Muscle of leg (tissue), 11 donors: ENCODE measurements around the gene FMO1. TPM values are rescaled to one million over a fixed set of nuclear protein-coding genes. Genes with fewer than 3 reads are reported as not detected.
"Not testable (repeated sequence)": the region's sequence is repeated elsewhere in the genome, so short reads cannot be mapped to it uniquely, and the experiment has no call there.

Source experiments
- DNase-seq: peaks from one replicate; pipeline ENCODE4 v3.0.0; 2013
- H3K27ac ChIP-seq: one replicate; pipeline ENCODE4 v1.5.1; 2013; ENCODE audit warnings: mild to moderate bottlenecking, low read length, control low read depth
- H3K27me3 ChIP-seq: one replicate; pipeline ENCODE4 v1.6.1; 2013; ENCODE audit warnings: low read length; ENCODE audit not compliant: control insufficient read depth, insufficient read depth
- H3K36me3 ChIP-seq: one replicate; pipeline ENCODE4 v1.6.1; 2013; ENCODE audit warnings: low read length; ENCODE audit not compliant: control insufficient read depth, insufficient read depth
- H3K4me1 ChIP-seq: one replicate; pipeline ENCODE4 v1.6.1; 2013; ENCODE audit warnings: low read length; ENCODE audit not compliant: control insufficient read depth, insufficient read depth
- H3K4me3 ChIP-seq: one replicate; pipeline ENCODE4 v1.5.1; 2013; ENCODE audit warnings: low read length, control low read depth
- H3K9me3 ChIP-seq: replicated peaks from 2 replicates; pipeline ENCODE4 v1.6.1; 2013; ENCODE audit warnings: low read depth, low read length; ENCODE audit not compliant: control insufficient read depth
- WGBS: methylation state at CpG from one replicate; pipeline ENCODE4 v1.1.5; 2013; ENCODE audit warnings: missing lambda C conversion rate; ENCODE audit not compliant: insufficient coverage; 5-methylcytosine and 5-hydroxymethylcytosine counted together
- polyA plus RNA-seq, 8 donors: library from polyadenylated mRNA; unstranded; fragments of 120-200 nt; gene quantifications; one replicate each; pipeline versions ENCODE4 v1.2.1 to v1.2.3, GENCODE V29; 2013; ENCODE audit warnings: inconsistent platforms in 1 of 8, low replicate concordance in 1 of 8; ENCODE audit not compliant: insufficient read length in 8 of 8, insufficient read depth in 1 of 8
- total RNA-seq: library from RNA; stranded (reverse); fragments of 120-200 nt; gene quantifications from one replicate; pipeline ENCODE4 v1.2.4, GENCODE V29; 2013

FMO1 gene
- total and polyA plus RNA-seq, 9 donors: 2.6 to 10.1 (median 7.5) TPM

GRCh38 chr1:171267391-171267790 is 19.1 kb downstream of the FMO1 start:
- no peaks in the 10 kb centered on the region for H3K27me3 ChIP-seq
- DNase-seq: peak; percentile 90

DNA sequence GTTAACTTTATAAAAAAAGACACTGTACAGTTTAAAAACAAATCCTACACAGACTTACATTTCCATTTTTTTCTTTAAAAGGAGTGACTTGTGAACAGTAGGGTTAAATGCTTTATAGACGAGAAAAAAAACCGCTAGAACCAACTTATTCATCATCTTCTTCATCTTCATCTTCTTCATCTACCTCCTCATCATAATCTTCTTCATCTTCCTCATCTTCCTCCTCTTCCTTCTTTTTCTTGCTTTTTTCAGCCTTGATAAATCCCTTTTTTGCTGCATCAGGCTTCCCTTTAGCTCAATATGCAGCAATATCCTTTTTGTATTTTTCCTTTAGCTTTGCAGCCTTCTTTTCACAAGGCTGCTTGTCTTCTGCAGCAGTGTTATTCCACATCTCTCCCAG is 22.5 kb downstream of the FMO1 start:
- Histone ChIP-seq H3K9me3 (no peaks in the 10 kb centered on the region), H3K4me3 (no peak overlapping the region), H3K27ac (no peak overlapping the region), H3K27me3 (no peaks in the 10 kb centered on the region), H3K4me1 (peaks cover 6% of the 10 kb centered on the region), H3K36me3 (no peaks in the 10 kb centered on the region)
- DNase-seq: no peak
- 100% methylated on average over 1 of the region's 2 CpGs for WGBS

More at GRCh38 chr1:171267391-171267790, 19.1 kb downstream of the FMO1 start:
- no peaks in the 10 kb centered on the region for H3K36me3 ChIP-seq
- H3K4me3 ChIP-seq: no peak overlapping the region
- peak overlapping the region; percentile 69 for H3K27ac ChIP-seq
- no peaks in the 10 kb centered on the region for H3K9me3 ChIP-seq
- WGBS: no CpG with 5 or more reads among the region's 1 CpG
- H3K4me1 ChIP-seq: peaks cover 13% of the 10 kb centered on the region

DNA sequence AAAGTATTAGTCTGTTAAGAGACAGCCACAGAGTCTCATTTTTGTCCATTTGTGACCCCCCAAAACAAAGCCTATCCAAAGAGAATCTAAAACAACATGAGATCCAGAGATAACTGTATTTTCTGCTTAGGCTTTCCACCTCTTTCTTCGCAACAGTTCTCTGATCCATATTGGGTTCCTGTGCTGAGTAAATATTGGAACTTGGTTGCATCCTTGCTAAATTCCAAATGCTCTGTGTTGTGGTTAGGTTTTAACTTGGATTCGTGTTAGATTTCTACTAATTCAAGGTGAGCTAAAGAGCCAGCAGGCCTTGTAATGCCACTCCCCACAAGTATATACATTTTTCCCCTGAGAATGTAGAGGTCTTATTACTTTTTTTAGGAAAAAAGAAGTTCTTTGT is 29.2 kb downstream of the FMO1 start:
- DNase-seq: no peak
- H3K9me3 ChIP-seq: no peaks in the 10 kb centered on the region
- no peak overlapping the region for H3K27ac ChIP-seq
- H3K4me1 ChIP-seq: no peaks in the 10 kb centered on the region
- H3K27me3 ChIP-seq: no peaks in the 10 kb centered on the region
- no peak overlapping the region for H3K4me3 ChIP-seq
- WGBS: no CpG with 5 or more reads among the region's 2 CpGs
- H3K36me3 ChIP-seq: no peaks in the 10 kb centered on the region

DNA sequence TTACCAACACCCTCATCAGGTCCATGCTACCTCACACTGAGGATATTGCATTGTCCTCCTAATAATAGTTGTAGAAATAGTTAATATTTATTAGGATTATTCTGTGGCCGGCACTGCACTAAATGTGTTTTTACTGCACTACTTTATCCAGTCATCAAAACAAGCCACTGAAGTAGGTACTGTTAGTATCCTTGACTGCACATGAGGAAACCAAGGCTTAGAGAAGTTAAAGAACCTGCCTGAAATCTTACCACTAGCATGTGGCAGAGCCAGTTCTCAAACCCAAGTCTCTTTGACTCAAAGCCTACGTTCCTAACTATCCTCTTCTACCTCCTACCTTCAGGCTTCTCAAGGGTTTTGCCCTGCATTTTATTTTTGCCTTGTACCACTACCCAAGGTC is 30.9 kb downstream of the FMO1 start:
- H3K4me1 ChIP-seq: no peaks in the 10 kb centered on the region
- DNase-seq: no peak
- H3K9me3 ChIP-seq: no peaks in the 10 kb centered on the region
- no peaks in the 10 kb centered on the region for H3K36me3 ChIP-seq
- WGBS: 83% methylated on average over 1 of the region's 2 CpGs
- no peak overlapping the region for H3K27ac ChIP-seq
- no peaks in the 10 kb centered on the region for H3K27me3 ChIP-seq
- no peak overlapping the region for H3K4me3 ChIP-seq

DNA sequence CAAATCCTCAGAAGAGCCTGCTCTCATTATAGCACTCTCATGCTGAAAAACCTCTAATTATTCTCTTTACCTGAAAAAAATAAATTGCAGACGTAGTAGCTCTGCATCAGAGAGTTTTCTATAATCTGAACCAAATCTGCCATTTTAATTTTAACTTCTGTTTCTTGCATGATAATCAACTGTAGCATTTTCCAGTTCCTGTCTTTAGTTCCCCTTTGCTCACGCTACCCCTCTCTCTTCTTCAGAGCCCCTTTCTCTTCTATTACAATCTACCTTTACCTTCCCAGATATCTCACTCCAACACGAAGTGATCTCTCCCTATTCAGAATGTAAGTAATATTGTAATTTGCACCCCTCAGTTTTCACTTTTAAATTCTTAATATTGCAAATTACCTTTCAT is 31.4 kb downstream of the FMO1 start:
- Histone ChIP-seq H3K36me3 (no peaks in the 10 kb centered on the region), H3K27ac (no peak overlapping the region), H3K9me3 (no peaks in the 10 kb centered on the region), H3K4me1 (no peaks in the 10 kb centered on the region), H3K27me3 (no peaks in the 10 kb centered on the region), H3K4me3 (no peak overlapping the region)
- 91% methylated on average over 1 of the region's 3 CpGs for WGBS
- DNase-seq: no peak

DNA sequence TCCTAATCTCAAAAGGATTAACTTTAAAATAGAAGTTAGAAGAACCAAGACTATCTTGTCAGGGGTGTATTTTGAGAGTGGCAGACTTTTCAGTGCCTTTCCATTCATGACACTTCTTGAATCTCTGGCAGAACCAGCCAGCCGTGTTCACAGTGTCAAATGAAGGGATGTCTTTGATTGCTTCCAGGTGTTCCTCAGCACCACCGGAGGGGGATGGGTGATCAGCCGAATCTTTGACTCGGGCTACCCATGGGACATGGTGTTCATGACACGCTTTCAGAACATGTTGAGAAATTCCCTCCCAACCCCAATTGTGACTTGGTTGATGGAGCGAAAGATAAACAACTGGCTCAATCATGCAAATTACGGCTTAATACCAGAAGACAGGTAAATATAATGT is 32.3 kb downstream of the FMO1 start:
- Histone ChIP-seq H3K36me3 (no peaks in the 10 kb centered on the region), H3K27me3 (no peaks in the 10 kb centered on the region), H3K4me3 (no peak overlapping the region), H3K4me1 (no peaks in the 10 kb centered on the region), H3K27ac (no peak overlapping the region), H3K9me3 (no peaks in the 10 kb centered on the region)
- WGBS: no CpG with 5 or more reads among the region's 7 CpGs
- DNase-seq: no peak

DNA sequence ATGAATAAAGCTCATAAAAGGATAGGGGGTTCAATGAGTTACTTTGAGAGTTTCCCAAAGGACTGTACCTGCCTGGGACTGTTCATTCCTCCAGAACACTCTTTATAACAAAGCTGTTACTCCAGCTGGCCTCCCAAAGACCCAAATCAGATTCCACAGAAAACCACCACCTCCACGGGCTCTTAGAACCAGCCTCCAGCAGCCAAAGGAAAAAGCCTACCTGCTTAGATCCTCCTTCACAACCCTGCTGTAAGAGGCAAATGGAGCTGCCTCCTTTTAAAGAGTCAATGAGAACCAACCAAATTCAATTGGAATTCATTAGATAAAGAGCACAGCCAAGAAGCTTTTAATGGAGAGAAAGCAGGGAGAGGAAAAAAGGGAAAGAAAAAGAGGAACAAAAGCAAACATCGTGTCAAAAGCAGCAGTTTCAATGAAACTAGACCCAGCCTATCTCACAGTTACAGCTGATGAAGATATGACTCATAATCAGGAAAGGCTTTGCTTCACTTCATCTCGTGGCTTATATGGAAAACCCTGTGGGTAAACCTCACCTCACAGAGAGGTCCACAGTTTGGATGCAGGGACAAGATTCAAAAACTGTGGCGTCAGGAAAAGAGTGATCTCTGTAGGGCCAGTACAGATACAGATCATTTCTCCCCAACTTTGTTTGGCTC is 37.9 kb downstream of the FMO1 start:
- WGBS: 52% methylated on average over 2 of the region's 4 CpGs
- no peaks in the 10 kb centered on the region for H3K9me3 ChIP-seq
- no peak overlapping the region for H3K27ac ChIP-seq
- H3K4me1 ChIP-seq: no peaks in the 10 kb centered on the region
- no peak for DNase-seq
- H3K36me3 ChIP-seq: no peaks in the 10 kb centered on the region
- H3K4me3 ChIP-seq: no peak overlapping the region
- no peaks in the 10 kb centered on the region for H3K27me3 ChIP-seq

GRCh38 chr1:171290621-171291020 is 42.3 kb downstream of the FMO1 start:
- Histone ChIP-seq H3K4me3 (no peak overlapping the region), H3K4me1 (no peaks in the 10 kb centered on the region), H3K36me3 (no peaks in the 10 kb centered on the region), H3K27me3 (no peaks in the 10 kb centered on the region), H3K27ac (no peak overlapping the region), H3K9me3 (no peaks in the 10 kb centered on the region)
- WGBS: 56% methylated on average over 2 of the region's 2 CpGs
- no peak for DNase-seq

GRCh38 chr1:171292799-171293198 is 44.5 kb downstream of the FMO1 start:
- no peaks in the 10 kb centered on the region for H3K4me1 ChIP-seq
- DNase-seq: no peak
- H3K9me3 ChIP-seq: no peaks in the 10 kb centered on the region
- no peak overlapping the region for H3K4me3 ChIP-seq
- no peaks in the 10 kb centered on the region for H3K36me3 ChIP-seq
- WGBS: 40% methylated on average over 1 of the region's 1 CpG
- H3K27ac ChIP-seq: no peak overlapping the region
- no peaks in the 10 kb centered on the region for H3K27me3 ChIP-seq

DNA sequence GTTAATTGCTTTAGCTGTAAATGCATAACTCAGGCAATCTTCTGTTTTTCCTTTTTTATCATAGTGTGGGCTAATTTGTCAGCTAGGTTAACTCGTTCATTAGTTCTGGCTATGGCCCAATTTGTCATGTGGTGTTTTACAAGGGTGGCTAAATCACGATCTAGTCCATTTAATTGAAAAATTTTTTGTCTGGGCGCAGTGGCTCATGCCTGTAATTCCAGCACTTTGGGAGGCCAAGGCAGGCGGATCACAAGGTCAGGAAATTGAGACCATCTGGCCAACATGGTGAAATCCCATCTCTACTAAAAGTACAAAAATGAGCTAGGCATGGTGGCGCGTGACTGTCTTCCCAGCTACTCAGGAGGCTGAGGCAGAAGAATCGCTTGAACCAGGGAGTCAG is 47.1 kb downstream of the FMO1 start:
- not testable (repeated sequence) for H3K36me3 ChIP-seq, H3K4me3 ChIP-seq, H3K27ac ChIP-seq, H3K27me3 ChIP-seq, H3K4me1 ChIP-seq, DNase-seq
- peaks cover 11% of the 10 kb centered on the region for H3K9me3 ChIP-seq
- no CpG with 5 or more reads among the region's 7 CpGs for WGBS

DNA sequence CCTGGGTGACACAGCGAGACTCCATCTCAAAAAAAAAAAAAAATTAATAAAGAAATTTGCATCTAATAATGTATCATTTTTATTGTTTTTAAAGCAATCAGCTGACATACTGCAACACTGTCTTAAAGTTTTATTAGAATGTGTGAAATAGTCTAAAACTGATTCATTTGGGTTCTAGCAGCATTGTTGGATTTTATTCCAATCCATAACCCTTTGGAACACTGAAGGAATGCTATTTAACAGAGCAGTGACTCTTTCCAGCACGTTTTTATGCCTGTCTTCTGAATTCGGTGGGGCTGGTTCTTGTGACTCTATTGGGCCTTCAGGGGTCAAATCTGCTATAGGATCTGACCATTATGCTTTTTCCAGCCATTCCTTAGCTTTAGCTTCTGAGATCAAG is 47.5 kb downstream of the FMO1 start:
- no peak overlapping the region for H3K4me3 ChIP-seq
- WGBS: no CpG with 5 or more reads among the region's 3 CpGs
- peaks cover 14% of the 10 kb centered on the region for H3K9me3 ChIP-seq
- no peak for DNase-seq
- H3K27ac ChIP-seq: no peak overlapping the region
- H3K36me3 ChIP-seq: no peaks in the 10 kb centered on the region
- H3K27me3 ChIP-seq: no peaks in the 10 kb centered on the region
- no peaks in the 10 kb centered on the region for H3K4me1 ChIP-seq
